Measurements from ENCODE around the gene FRMD6.
"Not testable (repeated sequence)": the region's sequence is repeated elsewhere in the genome, so short reads cannot be mapped to it uniquely, and the experiment has no call there.

The FRMD6 gene

DNA sequence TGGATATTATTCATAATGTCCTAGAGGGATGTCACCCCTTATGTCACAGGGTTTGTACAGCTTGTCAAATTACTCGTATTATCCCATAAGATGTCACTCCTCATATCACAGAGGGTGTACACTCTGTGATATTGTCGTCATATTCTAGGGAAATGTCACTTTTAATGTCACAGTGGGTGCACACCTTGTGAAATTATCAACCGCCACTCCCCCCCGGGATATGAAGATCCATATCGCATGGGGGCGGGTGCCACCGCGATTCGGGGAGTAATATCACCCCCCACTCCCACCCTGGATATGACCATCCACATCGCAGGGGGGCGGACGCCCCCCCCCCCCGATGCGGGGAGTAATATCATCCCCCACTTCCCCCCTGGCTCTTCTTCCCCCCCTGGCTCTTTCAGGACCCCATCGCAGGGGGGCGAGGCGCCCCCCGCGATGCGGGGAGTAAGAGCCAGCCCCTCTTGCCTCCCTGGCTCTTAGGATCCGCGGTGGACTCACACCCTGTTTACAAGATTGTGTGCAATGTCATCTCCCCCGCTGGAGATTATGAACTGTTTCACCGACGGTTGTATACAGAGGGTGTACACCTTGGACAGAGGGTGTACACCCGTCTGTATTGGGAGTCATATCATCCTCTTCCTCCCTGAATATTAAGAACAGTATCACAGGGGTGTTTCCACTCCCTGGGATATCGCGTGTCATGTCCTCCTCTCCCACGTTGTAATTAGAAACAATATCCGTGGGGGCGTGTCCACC, 92.8 kb downstream of the FRMD6 start:
- Histone ChIP-seq H3K36me3 (ENCODE audit: insufficient read depth, insufficient read length, low read length) (no peaks in the 10 kb centered on the region), H3K9me3 (ENCODE audit: insufficient read depth, low read length) (no peaks in the 10 kb centered on the region), H3K4me1 (ENCODE audit: insufficient read depth, insufficient read length) (no peaks in the 10 kb centered on the region), H3K9ac (ENCODE audit: insufficient read length, low read depth) (no peak overlapping the region), H3K4me3 (ENCODE audit: insufficient read length, low read depth) (no peak overlapping the region), H3K27me3 (ENCODE audit: insufficient read depth, insufficient read length) (no peaks in the 10 kb centered on the region)
- TF ChIP-seq ZNF274 (IDR thresholded peaks at IDR 0.05; ENCODE audit: low read depth, low read length): no peak
- no peak for TF ChIP-seq SUZ12 (IDR thresholded peaks at IDR 0.05; ENCODE audit: extremely low read depth, insufficient read depth, insufficient read length)
- TF ChIP-seq YY1 (IDR thresholded peaks at IDR 0.05; ENCODE audit: insufficient read depth, insufficient read length): no peak
- no peak for DNase-seq (ENCODE audit: low read depth, low spot score)

- not testable (repeated sequence) for H3K9me3 ChIP-seq (ENCODE audit: insufficient read depth, low read length); DNase-seq (ENCODE audit: low read depth, low spot score); H3K27me3 ChIP-seq (ENCODE audit: insufficient read depth, insufficient read length); H3K9ac ChIP-seq (ENCODE audit: insufficient read length, low read depth); H3K36me3 ChIP-seq (ENCODE audit: insufficient read depth, insufficient read length, low read length); H3K4me3 ChIP-seq (ENCODE audit: insufficient read length, low read depth); H3K4me1 ChIP-seq (ENCODE audit: insufficient read depth, insufficient read length)
Measured at GRCh38 chr14:51746823-51747222, 95.1 kb downstream of the FRMD6 start.

DNA sequence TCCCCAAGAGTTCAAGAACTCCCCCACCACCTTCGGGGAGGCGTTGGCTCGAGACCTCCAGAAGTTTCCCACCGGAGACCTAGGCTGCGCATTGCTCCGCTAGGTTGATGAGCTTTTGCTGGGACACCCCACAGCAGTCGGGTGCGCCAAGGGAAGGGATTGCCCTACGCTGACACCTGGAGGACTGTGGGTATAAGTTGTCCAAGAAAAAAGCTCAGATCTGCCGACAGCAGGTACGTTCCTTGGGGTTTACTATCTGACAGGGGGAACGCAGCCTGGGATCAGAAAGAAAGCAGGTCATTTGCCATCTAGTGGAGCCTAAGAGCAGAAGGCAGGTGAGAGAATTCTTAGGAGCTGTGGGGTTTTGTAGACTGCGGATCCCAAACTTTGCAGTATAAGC, 98.8 kb downstream of the FRMD6 start:
- no peaks in the 10 kb centered on the region for H3K9me3 ChIP-seq (ENCODE audit: insufficient read depth, low read length)
- H3K4me3 ChIP-seq (ENCODE audit: insufficient read length, low read depth): no peak overlapping the region
- no peaks in the 10 kb centered on the region for H3K4me1 ChIP-seq (ENCODE audit: insufficient read depth, insufficient read length)
- no peak for TF ChIP-seq SUZ12 (IDR thresholded peaks at IDR 0.05; ENCODE audit: extremely low read depth, insufficient read depth, insufficient read length)
- TF ChIP-seq YY1 (IDR thresholded peaks at IDR 0.05; ENCODE audit: insufficient read depth, insufficient read length): no peak
- no peak for TF ChIP-seq ZNF274 (IDR thresholded peaks at IDR 0.05; ENCODE audit: low read depth, low read length)
- H3K9ac ChIP-seq (ENCODE audit: insufficient read length, low read depth): no peak overlapping the region
- DNase-seq (ENCODE audit: low read depth, low spot score): peak; percentile 1
- H3K27me3 ChIP-seq (ENCODE audit: insufficient read depth, insufficient read length): no peaks in the 10 kb centered on the region
- no peaks in the 10 kb centered on the region for H3K36me3 ChIP-seq (ENCODE audit: insufficient read depth, insufficient read length, low read length)

DNA sequence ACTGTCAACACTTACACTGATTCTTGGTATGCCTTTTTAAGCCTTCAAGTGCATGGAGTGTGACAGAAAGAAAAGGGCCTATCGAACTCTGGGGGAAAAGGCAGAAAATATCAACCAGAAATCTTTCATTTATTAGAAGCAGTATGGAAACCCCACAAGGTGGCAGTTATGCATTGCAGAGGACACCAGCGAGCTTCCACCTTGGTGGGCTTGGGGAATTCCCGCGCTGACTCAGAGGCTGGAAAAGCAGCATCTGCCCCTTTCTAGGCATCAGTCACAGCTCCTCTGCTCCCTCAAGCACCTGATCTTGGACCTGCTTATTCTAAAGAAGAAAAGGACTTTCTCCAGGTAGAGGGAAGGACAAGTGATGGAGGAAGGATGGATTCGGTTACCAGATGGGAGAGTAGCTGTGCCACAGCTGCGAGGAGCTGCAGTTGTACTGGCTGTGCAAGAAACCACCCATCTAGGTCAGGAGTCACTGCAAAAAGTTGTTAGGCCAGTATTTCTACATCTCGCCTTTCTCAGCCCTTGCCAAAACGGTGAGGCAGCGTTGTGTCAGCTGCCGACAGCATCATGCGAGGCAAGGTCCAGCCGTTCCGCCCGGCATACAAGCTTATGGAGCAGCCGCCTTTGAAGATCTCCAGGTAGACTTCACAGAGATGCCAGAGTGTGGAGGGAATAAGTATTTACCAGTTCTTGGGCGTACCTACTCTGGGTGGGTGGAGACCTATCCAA, 100.1 kb downstream of the FRMD6 start:
- H3K4me1 ChIP-seq (ENCODE audit: insufficient read depth, insufficient read length); H3K36me3 ChIP-seq (ENCODE audit: insufficient read depth, insufficient read length, low read length); H3K9me3 ChIP-seq (ENCODE audit: insufficient read depth, low read length); DNase-seq (ENCODE audit: low read depth, low spot score); H3K27me3 ChIP-seq (ENCODE audit: insufficient read depth, insufficient read length); H3K4me3 ChIP-seq (ENCODE audit: insufficient read length, low read depth); H3K9ac ChIP-seq (ENCODE audit: insufficient read length, low read depth): not testable (repeated sequence)

DNA sequence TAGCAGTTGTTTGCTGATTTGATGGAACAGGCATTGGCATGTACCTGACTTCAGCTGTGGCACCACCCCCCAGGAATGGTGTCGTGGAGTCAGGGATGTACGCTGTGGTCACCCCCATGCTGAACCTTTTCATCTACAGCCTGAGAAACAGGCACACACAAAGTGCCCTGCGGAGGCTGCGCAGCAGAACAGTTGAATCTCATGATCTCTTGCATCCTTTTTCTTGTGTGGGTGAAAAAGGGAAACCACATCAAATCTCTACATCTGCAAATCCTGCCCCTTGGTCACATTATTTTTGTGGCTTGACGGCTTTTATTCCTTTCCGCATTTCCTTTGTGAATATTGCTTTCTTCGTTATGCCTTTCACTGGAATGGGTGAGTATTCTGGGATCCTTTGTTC, 106.0 kb downstream of the FRMD6 start:
- not testable (repeated sequence) for H3K9me3 ChIP-seq (ENCODE audit: insufficient read depth, low read length); H3K27me3 ChIP-seq (ENCODE audit: insufficient read depth, insufficient read length); H3K4me3 ChIP-seq (ENCODE audit: insufficient read length, low read depth); H3K4me1 ChIP-seq (ENCODE audit: insufficient read depth, insufficient read length); DNase-seq (ENCODE audit: low read depth, low spot score); H3K9ac ChIP-seq (ENCODE audit: insufficient read length, low read depth); H3K36me3 ChIP-seq (ENCODE audit: insufficient read depth, insufficient read length, low read length)

- H3K4me1 ChIP-seq (ENCODE audit: insufficient read depth, insufficient read length): no peaks in the 10 kb centered on the region
- no peaks in the 10 kb centered on the region for H3K36me3 ChIP-seq (ENCODE audit: insufficient read depth, insufficient read length, low read length)
- H3K9ac ChIP-seq (ENCODE audit: insufficient read length, low read depth): no peak overlapping the region
- no peaks in the 10 kb centered on the region for H3K9me3 ChIP-seq (ENCODE audit: insufficient read depth, low read length)
- H3K27me3 ChIP-seq (ENCODE audit: insufficient read depth, insufficient read length): no peaks in the 10 kb centered on the region
- TF ChIP-seq ZNF274 (IDR thresholded peaks at IDR 0.05; ENCODE audit: low read depth, low read length) (no peak), SUZ12 (IDR thresholded peaks at IDR 0.05; ENCODE audit: extremely low read depth, insufficient read depth, insufficient read length) (no peak), YY1 (IDR thresholded peaks at IDR 0.05; ENCODE audit: insufficient read depth, insufficient read length) (no peak)
- DNase-seq (ENCODE audit: low read depth, low spot score): no peak
- H3K4me3 ChIP-seq (ENCODE audit: insufficient read length, low read depth): no peak overlapping the region
Measured at GRCh38 chr14:51759950-51760349, 108.2 kb downstream of the FRMD6 start.

DNA sequence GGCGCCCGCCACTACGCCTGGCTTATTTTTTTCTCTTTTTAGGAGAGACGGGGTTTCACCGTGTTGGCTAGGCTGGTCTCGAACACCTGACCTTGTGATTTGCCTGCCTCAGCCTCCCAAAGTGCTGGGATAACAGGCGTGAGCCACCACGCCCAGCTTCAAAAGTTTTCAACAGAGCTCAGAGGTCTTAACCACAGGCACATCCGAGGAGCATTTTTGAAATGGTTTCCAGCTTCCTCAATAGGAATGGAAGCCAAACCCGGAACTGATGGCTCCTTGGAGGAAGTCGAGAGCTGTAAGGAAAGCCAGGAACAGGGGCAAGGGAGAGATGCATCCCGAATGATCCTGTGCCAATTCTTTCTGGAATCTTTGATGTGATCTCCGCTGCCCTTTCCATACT, 114.0 kb downstream of the FRMD6 start:
- H3K9ac ChIP-seq (ENCODE audit: insufficient read length, low read depth); H3K4me3 ChIP-seq (ENCODE audit: insufficient read length, low read depth); H3K9me3 ChIP-seq (ENCODE audit: insufficient read depth, low read length); H3K4me1 ChIP-seq (ENCODE audit: insufficient read depth, insufficient read length); H3K27me3 ChIP-seq (ENCODE audit: insufficient read depth, insufficient read length); DNase-seq (ENCODE audit: low read depth, low spot score); H3K36me3 ChIP-seq (ENCODE audit: insufficient read depth, insufficient read length, low read length): not testable (repeated sequence)

GRCh38 chr14:51766586-51766985, 114.9 kb downstream of the FRMD6 start:
- H3K36me3 ChIP-seq (ENCODE audit: insufficient read depth, insufficient read length, low read length); DNase-seq (ENCODE audit: low read depth, low spot score); H3K4me3 ChIP-seq (ENCODE audit: insufficient read length, low read depth); H3K9me3 ChIP-seq (ENCODE audit: insufficient read depth, low read length); H3K27me3 ChIP-seq (ENCODE audit: insufficient read depth, insufficient read length); H3K4me1 ChIP-seq (ENCODE audit: insufficient read depth, insufficient read length); H3K9ac ChIP-seq (ENCODE audit: insufficient read length, low read depth): not testable (repeated sequence)

DNA sequence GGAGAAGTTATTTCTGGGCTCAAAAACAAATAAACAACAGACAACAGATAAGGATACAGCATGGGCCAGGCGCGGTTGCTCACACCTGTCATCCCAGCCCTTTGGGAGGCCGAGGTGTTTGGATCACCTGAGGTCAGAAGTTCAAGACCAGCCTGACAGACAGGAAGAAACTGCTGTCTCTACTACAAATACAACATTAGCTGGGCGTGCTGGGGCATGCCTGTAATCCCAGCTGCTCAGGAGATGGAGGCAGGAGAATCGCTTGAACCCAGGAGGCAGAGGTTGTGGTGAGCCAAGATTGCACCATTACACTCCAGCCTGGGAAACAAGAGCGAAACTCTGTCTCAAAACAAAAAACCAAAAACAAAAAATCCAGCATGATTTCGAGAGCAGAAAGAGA, 117.6 kb downstream of the FRMD6 start:
- H3K9me3 ChIP-seq (ENCODE audit: insufficient read depth, low read length); H3K4me3 ChIP-seq (ENCODE audit: insufficient read length, low read depth); H3K27me3 ChIP-seq (ENCODE audit: insufficient read depth, insufficient read length); H3K36me3 ChIP-seq (ENCODE audit: insufficient read depth, insufficient read length, low read length); H3K4me1 ChIP-seq (ENCODE audit: insufficient read depth, insufficient read length); H3K9ac ChIP-seq (ENCODE audit: insufficient read length, low read depth); DNase-seq (ENCODE audit: low read depth, low spot score): not testable (repeated sequence)
